Bronchial epithelial cell (primary cell): ENCODE measurements around the gene SLC35B1. TPM values are rescaled to one million over a fixed set of nuclear protein-coding genes. Genes with fewer than 3 reads are reported as not detected.

ENCODE experiments used
- DNase-seq: peaks from one replicate; pipeline ENCODE4 v3.0.0-alpha.2; 2010; ENCODE audit warnings: low read depth
- FAIRE-seq: peaks from 2 replicates; lab custom pipeline; 2011; peaks lifted over from hg19 to GRCh38; lab: Jason Lieb, UNC
- H3K27me3 ChIP-seq: 2 replicates; pipeline ENCODE4 v1.5.1; 2011; ENCODE audit warnings: low read length; ENCODE audit not compliant: control insufficient read depth, insufficient read depth
- H3K36me3 ChIP-seq: 2 replicates; pipeline ENCODE4 v1.5.1; 2011; ENCODE audit warnings: low read length; ENCODE audit not compliant: control insufficient read depth, insufficient read depth
- H3K4me3 ChIP-seq: 2 replicates; pipeline ENCODE4 v1.5.1; 2011; ENCODE audit warnings: mild to moderate bottlenecking, low read depth, low read length, control low read depth
- total RNA-seq: library from RNA; depleted of rRNA; stranded (reverse); fragments of >200 nt; gene quantifications from 2 replicates; pipeline ENCODE4 v1.2.1, GENCODE V29; 2014
- TF ChIP-seq, protein P1 (sequence below): IDR thresholded peaks from 2 replicates; pipeline ENCODE4 v1.5.1; 2011; ENCODE audit warnings: mild to moderate bottlenecking, moderate library complexity, low read length, control low read depth, inconsistent platforms; ENCODE audit not compliant: insufficient read depth, severe bottlenecking

The SLC35B1 gene
- total RNA-seq, 1 donor from 2014 or later: 91.1 TPM

DNA sequence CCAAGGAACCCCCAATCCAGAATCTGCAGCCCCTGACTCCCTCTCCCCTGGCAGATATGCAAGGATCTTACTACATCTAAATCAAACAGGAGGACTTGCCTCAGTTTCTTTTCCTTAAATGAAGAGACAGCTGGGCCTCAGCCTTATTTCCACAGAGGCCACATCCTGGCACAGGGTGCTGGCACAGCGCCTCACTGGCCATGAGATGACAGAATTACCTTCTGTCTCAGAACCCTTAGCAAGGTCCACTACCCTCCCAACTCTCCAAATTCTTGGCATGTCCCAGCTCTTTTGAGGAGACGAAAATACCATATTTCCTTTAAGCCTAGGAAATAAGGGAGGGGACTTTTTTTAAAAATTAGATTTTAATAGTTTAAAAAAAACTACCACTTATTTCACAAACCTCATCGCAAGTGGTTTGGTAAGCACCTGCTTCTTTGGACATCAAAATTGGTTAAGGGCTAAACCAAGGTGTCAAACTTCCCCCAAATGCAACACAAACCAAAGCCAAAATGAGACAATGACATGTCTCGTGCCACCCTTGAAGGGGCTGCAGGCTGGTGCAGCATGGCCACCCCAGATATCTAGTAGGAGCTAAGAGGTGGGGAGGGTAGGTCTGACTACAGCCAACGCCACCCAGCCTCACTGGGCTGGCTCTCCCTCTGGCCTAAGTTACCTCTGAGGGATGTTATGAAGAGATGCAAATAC is 30.8 kb upstream of the SLC35B1 start:
- no peak for FAIRE-seq
- no peaks in the 10 kb centered on the region for H3K27me3 ChIP-seq
- TF ChIP-seq, protein P1, sequence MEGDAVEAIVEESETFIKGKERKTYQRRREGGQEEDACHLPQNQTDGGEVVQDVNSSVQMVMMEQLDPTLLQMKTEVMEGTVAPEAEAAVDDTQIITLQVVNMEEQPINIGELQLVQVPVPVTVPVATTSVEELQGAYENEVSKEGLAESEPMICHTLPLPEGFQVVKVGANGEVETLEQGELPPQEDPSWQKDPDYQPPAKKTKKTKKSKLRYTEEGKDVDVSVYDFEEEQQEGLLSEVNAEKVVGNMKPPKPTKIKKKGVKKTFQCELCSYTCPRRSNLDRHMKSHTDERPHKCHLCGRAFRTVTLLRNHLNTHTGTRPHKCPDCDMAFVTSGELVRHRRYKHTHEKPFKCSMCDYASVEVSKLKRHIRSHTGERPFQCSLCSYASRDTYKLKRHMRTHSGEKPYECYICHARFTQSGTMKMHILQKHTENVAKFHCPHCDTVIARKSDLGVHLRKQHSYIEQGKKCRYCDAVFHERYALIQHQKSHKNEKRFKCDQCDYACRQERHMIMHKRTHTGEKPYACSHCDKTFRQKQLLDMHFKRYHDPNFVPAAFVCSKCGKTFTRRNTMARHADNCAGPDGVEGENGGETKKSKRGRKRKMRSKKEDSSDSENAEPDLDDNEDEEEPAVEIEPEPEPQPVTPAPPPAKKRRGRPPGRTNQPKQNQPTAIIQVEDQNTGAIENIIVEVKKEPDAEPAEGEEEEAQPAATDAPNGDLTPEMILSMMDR: no peak
- DNase-seq: no peak
- H3K4me3 ChIP-seq: no peak overlapping the region
- no peaks in the 10 kb centered on the region for H3K36me3 ChIP-seq

DNA sequence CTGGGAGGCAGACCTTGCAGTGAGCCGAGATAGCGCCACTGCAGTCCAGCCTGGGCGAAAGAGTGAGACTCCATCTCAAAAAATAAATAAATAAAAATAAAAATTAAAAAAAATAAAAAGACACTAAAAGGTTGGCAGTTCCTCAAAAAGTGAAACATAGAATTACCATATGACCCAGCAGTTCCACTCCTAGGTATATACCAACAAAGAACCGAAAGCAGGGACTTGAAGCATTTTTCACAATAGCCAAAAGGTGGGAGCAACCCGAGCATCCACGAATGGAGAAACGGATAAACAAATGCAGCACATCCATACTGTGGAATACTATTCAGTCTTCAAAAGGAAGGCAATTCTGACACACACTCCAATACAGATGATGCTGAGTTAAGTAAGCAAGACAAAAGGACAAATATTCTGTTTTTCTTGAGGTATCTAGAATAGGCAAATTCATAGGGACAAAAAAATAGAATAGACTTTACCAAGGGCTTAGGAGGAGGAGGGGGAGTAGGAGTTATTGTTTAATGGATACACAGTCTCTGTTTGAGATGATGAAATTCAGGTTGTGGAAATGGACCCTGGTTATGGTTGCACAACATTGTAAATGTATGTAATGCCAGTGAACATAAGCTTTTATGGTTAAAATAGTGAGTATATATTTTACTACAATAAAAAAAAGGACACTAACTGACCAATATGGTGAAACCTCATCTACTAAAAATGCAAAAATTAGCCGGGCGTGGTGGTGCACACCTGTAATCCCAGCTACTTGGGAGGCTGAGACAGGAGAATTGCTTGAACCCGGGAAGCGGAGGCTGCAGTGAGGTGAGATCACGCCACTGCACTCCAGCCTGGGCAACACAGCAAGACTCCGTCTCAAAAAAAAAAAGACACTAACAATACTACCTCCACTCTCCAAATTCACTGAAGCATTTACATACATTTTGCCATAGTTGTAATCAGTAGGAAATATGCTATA is 27.0 kb upstream of the SLC35B1 start:
- Histone ChIP-seq H3K4me3 (no peak overlapping the region), H3K36me3 (no peaks in the 10 kb centered on the region), H3K27me3 (no peaks in the 10 kb centered on the region)
- TF ChIP-seq, protein P1: no peak
- no peak for FAIRE-seq
- DNase-seq: no peak

DNA sequence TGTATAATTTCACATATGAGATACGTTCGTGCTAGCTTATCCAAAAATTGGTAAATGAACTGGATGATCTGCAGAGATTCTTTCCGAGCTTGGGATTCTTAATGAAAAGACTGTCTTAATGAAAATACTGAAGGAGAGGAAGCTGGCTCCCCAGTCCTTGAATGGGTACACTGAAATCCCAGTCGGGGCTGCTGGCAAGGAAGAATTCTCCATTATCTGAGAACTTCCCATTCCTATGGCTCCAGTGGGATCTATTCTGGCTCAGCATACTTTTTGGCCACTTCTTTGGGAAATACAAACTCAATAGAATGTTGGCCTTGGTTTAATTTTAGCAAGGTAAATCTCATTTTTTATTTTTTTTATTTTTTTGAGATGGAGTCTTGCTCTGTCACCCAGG is 23.7 kb upstream of the SLC35B1 start:
- DNase-seq (no peak), FAIRE-seq (no peak)
- Histone ChIP-seq H3K4me3 (no peak overlapping the region), H3K36me3 (no peaks in the 10 kb centered on the region), H3K27me3 (no peaks in the 10 kb centered on the region)
- TF ChIP-seq, protein P1: no peak

DNA sequence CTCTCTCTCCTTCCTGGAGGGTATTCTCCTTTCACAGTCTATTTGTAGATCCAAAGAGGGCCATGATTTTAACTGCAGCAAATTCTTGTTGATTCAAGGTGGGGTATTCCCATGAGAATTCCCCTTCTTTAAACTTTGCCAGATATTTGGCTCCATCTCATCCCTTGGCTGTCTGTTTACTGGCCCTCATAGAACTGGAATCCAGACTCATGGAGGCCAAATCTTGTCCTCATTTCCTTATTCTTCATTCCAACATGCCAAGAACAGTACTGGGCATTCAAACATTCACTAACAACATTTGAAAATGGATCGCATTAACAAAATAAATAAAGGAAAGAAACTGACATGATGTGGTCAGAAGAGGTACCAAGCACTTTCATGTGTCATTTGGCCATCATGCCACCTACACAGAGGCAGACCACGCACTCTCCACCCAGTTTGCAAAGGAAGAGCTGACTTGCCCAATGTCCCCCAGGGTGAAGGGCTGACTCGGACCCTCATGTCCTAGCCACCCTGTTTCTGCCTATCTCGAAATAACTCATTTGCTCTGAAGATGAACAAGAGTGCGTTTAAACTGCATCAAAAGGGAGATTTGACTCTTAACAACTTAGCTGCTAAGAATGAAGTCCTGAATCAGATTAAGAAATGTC is 23.1 kb upstream of the SLC35B1 start:
- TF ChIP-seq, protein P1: no peak
- FAIRE-seq (no peak), DNase-seq (no peak)
- H3K4me3 ChIP-seq: no peak overlapping the region
- no peaks in the 10 kb centered on the region for H3K27me3 ChIP-seq
- H3K36me3 ChIP-seq: no peaks in the 10 kb centered on the region

DNA sequence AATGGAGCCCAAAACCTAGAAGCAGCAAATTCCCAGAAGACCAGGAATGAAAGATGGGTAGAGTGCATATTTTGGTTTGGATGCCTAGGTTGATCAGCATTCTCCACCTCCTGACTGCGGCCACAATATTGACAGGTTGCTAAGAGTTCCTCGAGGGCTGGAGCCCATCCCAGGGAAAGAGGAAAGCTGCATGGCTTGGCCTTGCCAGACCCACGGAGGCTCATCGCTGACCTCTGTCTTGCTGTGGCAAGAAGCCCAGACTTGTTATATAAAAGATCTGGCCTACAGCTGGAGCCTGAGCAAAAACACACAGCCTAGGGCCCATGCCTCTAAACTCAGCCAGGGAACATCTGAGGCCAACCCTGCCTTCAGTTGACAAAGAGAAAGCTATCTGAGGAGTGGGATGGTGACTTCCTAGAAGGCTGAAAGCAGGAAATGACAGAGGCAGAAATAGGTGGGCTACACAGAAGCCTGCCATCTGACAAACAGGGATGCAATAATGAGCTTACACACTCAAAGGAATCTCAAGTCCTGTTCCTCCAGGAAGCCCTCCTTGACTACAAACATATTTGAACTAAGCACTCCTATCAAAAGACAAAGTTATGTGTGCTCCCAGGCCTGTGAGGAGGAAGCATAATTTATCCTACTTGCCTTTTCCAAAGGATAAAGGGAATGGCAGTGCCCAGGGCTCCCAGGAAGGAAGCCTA is 22.5 kb upstream of the SLC35B1 start:
- Histone ChIP-seq H3K27me3 (no peaks in the 10 kb centered on the region), H3K4me3 (no peak overlapping the region), H3K36me3 (no peaks in the 10 kb centered on the region)
- TF ChIP-seq, protein P1: no peak
- DNase-seq (no peak), FAIRE-seq (no peak)
